ENCODE measurements around the gene OSMR. TPM values are rescaled to one million over a fixed set of nuclear protein-coding genes. Genes with fewer than 3 reads are reported as not detected.

The OSMR gene
- total and polyA plus RNA-seq, 2 donors (not counting 3 experiments of a cell fraction or from before 2014, with no cell fraction given), result 6.1 to 19.7 TPM

DNA sequence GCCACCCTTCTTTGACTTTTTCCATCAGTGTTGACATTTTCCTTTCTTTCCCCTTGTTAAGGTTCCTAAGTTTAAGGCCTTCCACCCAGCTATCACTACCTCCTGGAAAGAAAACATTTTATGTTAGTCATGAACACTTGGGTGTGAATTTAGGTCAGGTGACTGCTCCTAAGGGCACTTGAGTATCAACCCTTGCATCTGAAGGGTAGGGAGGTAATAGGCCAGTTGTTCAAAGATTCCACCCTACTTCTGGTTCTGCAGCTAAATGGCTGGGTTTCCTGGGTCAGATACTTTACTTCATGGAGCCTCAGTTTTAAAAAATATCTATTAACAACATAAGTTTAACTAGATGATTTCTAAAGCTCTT, 49.1 kb upstream of the OSMR start:
- peak overlapping the region; percentile 23 for H3K4me2 ChIP-seq (ENCODE audit: insufficient read depth, low read length)
- dilution Hi-C loops (cut with MboI; ENCODE audit: extremely low pct_ligation_motif_present, low sequenced_read_pairs) (no loop called here), intact Hi-C loops (cut with micrococcal nuclease) (no loop called here)
- no TSS peak for BruUV-seq (replicated peaks)
- H3K27me3 ChIP-seq (ENCODE audit: control insufficient read depth in 2 of 2, insufficient read depth in 2 of 2, low read length in 2 of 2), result no peaks in the 10 kb centered on the region
- no peak for FAIRE-seq
- ChIA-PET CTCF (interaction anchor here (1.2 to 5.1 kb wide), 4 partner anchors 12 to 376 kb away, joined by 3 to 25 read pairs (median 16); no protein-coding TSS in a partner anchor), POLR2A (no interaction called here)
- H3K27ac ChIP-seq (ENCODE audit: insufficient read depth, low read depth, low read length), result no peak overlapping the region
- DNase-seq (ENCODE audit: low read depth, low spot score), result no peak
- H3K9ac ChIP-seq (replicated peaks; ENCODE audit: extremely low read depth, insufficient read depth, low read length), result no peak overlapping the region
- peak overlapping the region; percentile 40 for H2AFZ ChIP-seq (ENCODE audit: low read depth, low read length)
- H3K9me1 ChIP-seq (replicated peaks; ENCODE audit: control insufficient read depth, extremely low read depth, insufficient read depth, low read length), result no peaks in the 10 kb centered on the region
- H3K36me3 ChIP-seq (ENCODE audit: control insufficient read depth in 2 of 2, extremely low read depth in 1 of 2, insufficient read depth in 2 of 2, low read length in 2 of 2), result no peaks in the 10 kb centered on the region
- H3K9me3 ChIP-seq (replicated peaks; ENCODE audit: control insufficient read depth, insufficient read depth, low read length), result no peaks in the 10 kb centered on the region
- no peak for TF ChIP-seq FOS (IDR thresholded peaks at IDR 0.05; ENCODE audit: borderline replicate concordance, insufficient read depth, low read length)
- no peak for TF ChIP-seq EZH2 (IDR thresholded peaks at IDR 0.05; ENCODE audit: borderline replicate concordance, low read depth, low read length, severe bottlenecking)
- no peak for TF ChIP-seq MYC (IDR thresholded peaks at IDR 0.05; ENCODE audit: low read depth, low read length)
- TF ChIP-seq POLR2AphosphoS5 (IDR thresholded peaks at IDR 0.05; ENCODE audit: insufficient read depth, low read depth, low read length), result no peak
- no peak for TF ChIP-seq GATA2 (IDR thresholded peaks at IDR 0.05; ENCODE audit: insufficient read depth, insufficient read length, low read depth, low read length)
- TF ChIP-seq JUN (IDR thresholded peaks at IDR 0.05; ENCODE audit: borderline replicate concordance, insufficient read depth, insufficient read length, low read depth), result no peak
- TF ChIP-seq, protein P1, sequence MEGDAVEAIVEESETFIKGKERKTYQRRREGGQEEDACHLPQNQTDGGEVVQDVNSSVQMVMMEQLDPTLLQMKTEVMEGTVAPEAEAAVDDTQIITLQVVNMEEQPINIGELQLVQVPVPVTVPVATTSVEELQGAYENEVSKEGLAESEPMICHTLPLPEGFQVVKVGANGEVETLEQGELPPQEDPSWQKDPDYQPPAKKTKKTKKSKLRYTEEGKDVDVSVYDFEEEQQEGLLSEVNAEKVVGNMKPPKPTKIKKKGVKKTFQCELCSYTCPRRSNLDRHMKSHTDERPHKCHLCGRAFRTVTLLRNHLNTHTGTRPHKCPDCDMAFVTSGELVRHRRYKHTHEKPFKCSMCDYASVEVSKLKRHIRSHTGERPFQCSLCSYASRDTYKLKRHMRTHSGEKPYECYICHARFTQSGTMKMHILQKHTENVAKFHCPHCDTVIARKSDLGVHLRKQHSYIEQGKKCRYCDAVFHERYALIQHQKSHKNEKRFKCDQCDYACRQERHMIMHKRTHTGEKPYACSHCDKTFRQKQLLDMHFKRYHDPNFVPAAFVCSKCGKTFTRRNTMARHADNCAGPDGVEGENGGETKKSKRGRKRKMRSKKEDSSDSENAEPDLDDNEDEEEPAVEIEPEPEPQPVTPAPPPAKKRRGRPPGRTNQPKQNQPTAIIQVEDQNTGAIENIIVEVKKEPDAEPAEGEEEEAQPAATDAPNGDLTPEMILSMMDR (IDR thresholded peaks at IDR 0.05; ENCODE audit: extremely low read depth in 1 of 2, insufficient read depth in 1 of 2, low read depth in 1 of 2, low read length in 2 of 2), result no peak
- TF ChIP-seq, protein P2, sequence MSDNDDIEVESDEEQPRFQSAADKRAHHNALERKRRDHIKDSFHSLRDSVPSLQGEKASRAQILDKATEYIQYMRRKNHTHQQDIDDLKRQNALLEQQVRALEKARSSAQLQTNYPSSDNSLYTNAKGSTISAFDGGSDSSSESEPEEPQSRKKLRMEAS (IDR thresholded peaks at IDR 0.05; ENCODE audit: insufficient read depth, insufficient read length), result no peak
- no peak for TF ChIP-seq POLR2A (IDR thresholded peaks at IDR 0.05; ENCODE audit: low read depth, low read length)
- H4K20me1 ChIP-seq (replicated peaks; ENCODE audit: control insufficient read depth, extremely low read depth, insufficient read depth, low read length), result no peaks in the 10 kb centered on the region
- no peaks in the 10 kb centered on the region for H3K79me2 ChIP-seq (ENCODE audit: control insufficient read depth, insufficient read depth, low read length)
- H3K4me3 ChIP-seq (replicated peaks in 1 of 3; ENCODE audit: insufficient read depth in 1 of 3, low read depth in 1 of 3, low read length in 3 of 3), result no peak overlapping the region
- peaks cover 15% of the 10 kb centered on the region for H3K4me1 ChIP-seq (ENCODE audit: control insufficient read depth, extremely low read depth, insufficient read depth, low read length)
